NCI-H510A (cell line): ENCODE results near the gene FKBP6.
"Not testable (repeated sequence)": the region's sequence is repeated elsewhere in the genome, so short reads cannot be mapped to it uniquely, and the experiment has no call there.

ENCODE experiments used
- DNase-seq: peaks from one replicate; lab custom pipeline; 2025; lab: John Stamatoyannopoulos, UW

The FKBP6 gene

GRCh38 chr7:73395538-73396503, 67.9 kb downstream of the FKBP6 start:
- no peak for DNase-seq

GRCh38 chr7:73397521-73398281, 69.7 kb downstream of the FKBP6 start:
- DNase-seq, result no peak

GRCh38 chr7:73399185-73400050, 71.5 kb downstream of the FKBP6 start:
- DNase-seq, result not testable (repeated sequence)

- DNase-seq, result not testable (repeated sequence)
Measured at GRCh38 chr7:73404860-73405259, 76.9 kb downstream of the FKBP6 start.
